GM21526 (cell line): ENCODE data around the gene LINGO3.

Source experiments
- ATAC-seq: cut with Tn5 transposase; IDR thresholded peaks from one replicate; pipeline ENCODE4 v1.9.1; 2021; ENCODE audit warnings: moderate library complexity; ENCODE audit not compliant: unreplicated experiment, low FRiP score

The LINGO3 gene

DNA sequence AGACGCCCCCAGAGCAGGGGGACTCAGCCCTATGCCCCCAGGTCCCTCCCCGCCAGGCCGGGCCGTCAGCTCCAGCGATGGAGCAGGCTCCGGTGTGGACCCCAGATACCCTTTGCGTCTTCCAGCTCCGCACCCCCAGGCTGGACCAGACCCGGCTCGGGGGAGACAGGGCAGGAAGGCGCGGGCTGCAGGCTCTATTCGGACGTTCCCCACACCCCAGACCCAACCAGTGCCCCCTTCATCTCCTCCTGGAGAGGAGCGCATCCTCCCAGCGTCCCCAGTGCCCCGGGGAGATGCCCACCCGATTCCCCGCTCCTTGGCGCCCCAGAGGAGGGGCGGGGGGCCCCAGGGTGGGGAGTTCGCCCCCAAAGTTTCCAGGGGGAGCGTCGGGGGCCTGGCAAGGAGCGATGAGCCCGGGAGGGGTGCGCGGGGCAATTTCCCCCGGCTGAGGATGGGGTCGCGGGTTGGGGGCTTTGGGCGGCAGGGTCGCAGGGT, 389 bp downstream of the LINGO3 start:
- no peak for ATAC-seq

DNA sequence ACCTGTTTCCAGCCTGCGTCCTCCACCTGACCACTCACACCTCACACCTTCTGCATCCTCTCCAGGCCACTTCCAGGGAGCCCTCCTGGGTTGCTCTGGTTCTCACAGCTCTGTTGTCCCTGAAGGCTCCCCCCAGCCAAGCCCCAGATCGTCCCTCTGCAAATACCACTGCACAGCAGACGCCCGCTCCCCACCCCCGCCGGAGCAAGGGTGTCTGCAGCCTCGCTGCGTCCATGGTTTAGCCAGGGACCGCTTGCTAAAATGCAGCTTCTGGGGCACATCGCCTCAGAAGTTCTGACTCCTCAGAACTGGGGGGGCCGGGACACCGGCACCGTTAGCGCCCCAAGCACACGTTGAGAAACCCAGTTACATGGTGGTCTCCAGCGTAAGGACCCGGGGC, 983 bp downstream of the LINGO3 start:
- no peak for ATAC-seq

GRCh38 chr19:2306281-2306806, 1.6 kb downstream of the LINGO3 start:
- ATAC-seq, result no peak

DNA sequence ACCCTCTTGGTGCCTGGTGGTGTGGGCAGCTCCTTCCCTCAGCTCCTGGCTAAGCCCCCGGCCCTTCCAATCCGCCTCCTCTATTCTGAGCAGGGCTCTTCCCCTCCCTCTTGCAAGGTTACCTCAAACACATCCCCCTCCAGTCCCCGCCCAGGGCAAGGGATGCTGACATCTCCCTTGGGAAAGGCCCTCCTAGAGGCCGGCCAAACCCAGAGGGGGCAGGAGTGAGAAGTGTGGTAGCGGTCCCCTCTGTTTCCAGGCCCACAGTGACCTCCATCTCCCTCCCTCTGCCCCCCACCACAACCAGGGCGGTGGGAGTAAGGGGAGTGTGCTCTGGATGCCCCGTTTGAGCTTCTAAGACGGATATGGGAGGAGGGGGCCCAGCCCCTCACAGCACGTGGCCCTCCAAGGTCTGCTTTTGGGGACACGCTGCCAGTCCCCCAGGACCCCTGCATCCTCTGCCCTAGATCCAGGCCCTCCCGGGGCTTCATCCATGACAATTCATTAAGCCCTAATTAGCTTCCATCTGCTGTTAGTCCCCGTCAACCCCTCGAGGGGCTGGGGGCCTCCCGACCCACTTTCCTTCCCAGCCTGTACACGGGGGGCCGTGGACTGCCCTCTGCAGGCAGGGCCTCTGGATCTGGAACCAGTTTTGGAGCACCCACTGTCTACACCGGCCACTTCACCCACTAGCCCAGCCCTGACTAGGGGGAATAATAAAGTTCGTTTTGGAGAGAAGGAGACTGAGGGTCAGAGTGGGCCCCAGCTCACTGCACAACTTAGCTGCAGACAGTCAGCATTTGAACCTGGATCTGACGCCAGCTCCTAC, 2.3 kb downstream of the LINGO3 start:
- ATAC-seq, result no peak

DNA sequence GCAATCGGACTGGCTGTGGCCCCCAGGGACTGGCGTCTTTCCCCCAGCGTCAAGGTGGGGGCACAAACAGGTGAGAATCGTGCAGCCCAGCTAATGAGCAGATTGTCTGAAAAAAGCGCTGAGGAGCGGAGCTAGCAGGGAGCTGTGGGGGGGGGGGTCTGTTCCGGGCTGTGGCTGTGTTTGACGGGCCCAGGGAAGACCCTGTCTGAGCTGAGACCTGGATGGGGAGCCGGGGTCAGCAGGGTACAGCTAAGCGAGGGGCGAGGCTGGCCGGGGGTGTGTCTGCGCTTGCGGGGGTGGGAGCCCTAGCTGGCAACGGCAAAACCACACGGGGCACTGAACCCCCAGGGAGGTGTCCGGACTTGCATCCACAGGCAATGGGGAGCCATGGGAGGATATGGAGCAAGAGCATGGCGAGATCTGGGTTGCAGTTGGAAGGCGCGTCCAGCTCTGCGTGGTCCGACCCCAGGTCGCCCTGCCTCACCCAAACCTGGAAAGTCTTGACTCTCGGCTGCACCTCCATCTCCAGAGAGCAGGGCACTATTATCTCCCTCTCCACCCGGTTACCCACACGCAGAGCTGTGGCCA, 4.6 kb downstream of the LINGO3 start:
- no peak for ATAC-seq

- no peak for ATAC-seq
Measured at GRCh38 chr19:2302319-2303210, 5.4 kb downstream of the LINGO3 start.

GRCh38 chr19:2300533-2300932, 7.4 kb downstream of the LINGO3 start:
- ATAC-seq, result no peak

GRCh38 chr19:2296141-2296540, 11.8 kb downstream of the LINGO3 start:
- no peak for ATAC-seq

- no peak for ATAC-seq
Measured at GRCh38 chr19:2294687-2295335, 13.1 kb downstream of the LINGO3 start.

GRCh38 chr19:2291185-2291751, 16.7 kb downstream of the LINGO3 start:
- ATAC-seq, result no peak

GRCh38 chr19:2290441-2291184, 17.3 kb downstream of the LINGO3 start:
- no peak for ATAC-seq

GRCh38 chr19:2289714-2290435, 18.1 kb downstream of the LINGO3 start:
- ATAC-seq, result no peak

GRCh38 chr19:2288818-2289713, 18.9 kb downstream of the LINGO3 start:
- no peak for ATAC-seq

GRCh38 chr19:2288338-2288817, 19.6 kb downstream of the LINGO3 start:
- ATAC-seq, result no peak

DNA sequence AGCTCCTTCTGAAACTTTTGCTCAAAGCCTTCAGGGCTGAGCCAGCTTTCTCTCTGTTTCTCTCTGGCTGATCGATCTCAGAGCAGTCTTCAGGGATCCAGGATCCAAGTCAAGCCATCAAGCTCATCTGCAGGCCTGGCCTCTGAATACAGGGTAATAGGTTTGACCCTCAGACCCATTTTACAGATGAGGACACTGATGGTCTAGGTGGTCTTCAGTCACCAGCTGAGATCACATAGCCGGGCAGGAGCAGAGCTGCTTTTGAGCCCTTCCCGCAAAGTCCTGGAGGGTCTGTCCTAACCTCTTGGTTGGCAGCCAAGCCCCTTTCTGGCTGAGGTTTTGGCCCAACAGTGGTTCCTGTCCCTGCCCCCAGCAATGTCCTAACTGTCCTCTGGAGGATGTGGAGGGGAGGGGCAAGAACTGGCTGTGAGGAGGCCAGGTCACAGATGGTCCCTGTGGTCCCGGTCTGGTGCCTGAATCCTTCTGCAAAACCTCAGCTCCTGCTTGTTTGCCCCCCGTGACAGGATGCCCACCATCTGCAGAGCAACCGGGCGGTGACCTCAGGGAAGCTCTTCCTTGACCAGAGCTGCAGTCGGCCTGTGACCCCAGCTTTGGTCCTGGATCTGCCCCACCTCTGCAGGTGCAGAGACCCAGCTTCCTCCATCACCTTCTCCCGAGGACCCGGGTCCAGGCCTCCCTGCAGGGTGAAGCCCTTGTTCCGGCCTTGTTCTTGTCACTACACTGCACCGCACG, 20.2 kb downstream of the LINGO3 start:
- ATAC-seq, result no peak

DNA sequence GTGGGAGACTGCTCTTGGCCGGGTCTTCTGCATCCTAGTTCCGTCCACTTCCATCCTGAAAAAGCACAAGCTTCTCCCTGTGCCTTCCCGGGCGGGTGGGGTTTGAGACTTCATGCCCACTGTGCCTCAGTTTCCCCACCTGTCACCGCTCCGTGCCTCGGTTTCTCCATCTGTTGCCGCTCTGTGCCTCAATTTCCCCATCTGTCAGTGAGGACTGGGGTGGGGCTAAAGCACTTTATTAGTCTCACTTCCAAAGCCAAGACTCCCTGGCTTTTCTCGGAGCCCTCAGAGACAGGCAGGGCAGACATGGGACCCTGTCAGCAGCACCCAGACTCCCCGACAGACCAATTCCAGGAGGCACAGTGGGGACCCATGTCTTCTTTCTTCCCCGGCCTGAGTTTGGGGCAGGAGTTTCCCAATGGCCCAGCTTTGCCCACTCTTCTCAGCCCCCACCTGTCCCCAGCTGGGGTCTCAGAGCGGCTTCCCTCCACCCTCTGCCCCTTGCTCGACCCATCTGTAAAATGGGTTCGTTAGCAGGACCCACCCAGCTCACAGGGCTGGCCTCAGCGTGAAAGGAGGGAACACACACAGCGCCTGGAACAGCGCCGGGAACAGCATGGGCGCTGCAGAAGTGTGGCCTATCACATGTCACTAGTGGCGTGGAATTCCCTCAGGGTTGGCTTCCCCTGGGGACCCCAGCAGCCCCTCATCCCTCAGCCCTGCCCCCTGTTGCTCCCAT, 21.4 kb downstream of the LINGO3 start:
- no peak for ATAC-seq
